ENCODE data around the gene PYDC1. TPM values are rescaled to one million over a fixed set of nuclear protein-coding genes. Genes with fewer than 3 reads are reported as not detected.
"Not testable (repeated sequence)": the region's sequence is repeated elsewhere in the genome, so short reads cannot be mapped to it uniquely, and the experiment has no call there.

Gene PYDC1
- polyA plus RNA-seq, 1 donor from 2014 or later, result not detected

GRCh38 chr16:31183432-31184428 lies 33.2 kb downstream of the PYDC1 start:
- peaks cover 1% of the 10 kb centered on the region for H3K27me3 Mint-ChIP-seq
- H3K4me1 Mint-ChIP-seq, result peaks cover 33 to 50% (median 39%) of the 10 kb centered on the region in 3 donors
- peaks cover 6% of the 10 kb centered on the region for H3K36me3 Mint-ChIP-seq
- peak overlapping the region in 2 of 4 donors; percentile 90 to 96 for H3K4me3 Mint-ChIP-seq
- peaks cover 0 to 1% (median 0%) of the 10 kb centered on the region in 3 donors for H3K9me3 Mint-ChIP-seq
- H3K27ac Mint-ChIP-seq, result peak overlapping the region in 2 of 3 donors; percentile 80 to 89

- Mint-ChIP-seq H3K9me3 (peaks cover 0 to 1% (median 0%) of the 10 kb centered on the region in 3 donors), H3K4me1 (peaks cover 37 to 54% (median 37%) of the 10 kb centered on the region in 3 donors), H3K27ac (peak overlapping the region in 2 of 3 donors; percentile 63 to 89), H3K27me3 (peaks cover 1% of the 10 kb centered on the region), H3K36me3 (peaks cover 6% of the 10 kb centered on the region), H3K4me3 (peak overlapping the region; percentile 90 to 98 (median 96))
These were observed 34.5 kb downstream of the PYDC1 start for GRCh38 chr16:31182391-31182790.

- Mint-ChIP-seq H3K36me3 (peaks cover 6% of the 10 kb centered on the region), H3K9me3 (peaks cover 0 to 1% (median 0%) of the 10 kb centered on the region in 3 donors), H3K27me3 (peaks cover 1% of the 10 kb centered on the region), H3K4me3 (peak overlapping the region; percentile 90 to 98 (median 96)), H3K4me1 (peaks cover 39 to 55% (median 41%) of the 10 kb centered on the region in 3 donors), H3K27ac (peak overlapping the region; percentile 89 to 100 (median 98))
These were observed 35.7 kb downstream of the PYDC1 start for GRCh38 chr16:31181102-31181830.

GRCh38 chr16:31179747-31180459 lies 37.0 kb downstream of the PYDC1 start, which contains the start of gene FUS:
Gene FUS, plus strand, starts transcription at chr16:31180139. Its CDS starts 76 bp downstream, at chr16:31180215.
- Mint-ChIP-seq H3K36me3 (peaks cover 4% of the 10 kb centered on the region), H3K4me3 (peak within 1 kb of the TSS; percentile 90 to 98 (median 96)), H3K4me1 (peaks cover 31 to 45% (median 35%) of the 10 kb centered on the region in 3 donors), H3K9me3 (peaks cover 0 to 1% (median 0%) of the 10 kb centered on the region in 3 donors), H3K27ac (peak within 1 kb of the TSS; percentile 89 to 100 (median 98)), H3K27me3 (peaks cover 1% of the 10 kb centered on the region)

- Mint-ChIP-seq H3K27me3 (peaks cover 1% of the 10 kb centered on the region), H3K27ac (peak overlapping the region; percentile 89 to 100 (median 98)), H3K9me3 (peaks cover 0 to 1% (median 0%) of the 10 kb centered on the region in 3 donors), H3K4me1 (peaks cover 27 to 41% (median 35%) of the 10 kb centered on the region in 3 donors), H3K4me3 (peak overlapping the region; percentile 90 to 98 (median 96)), H3K36me3 (peaks cover 2% of the 10 kb centered on the region)
These were observed 37.7 kb downstream of the PYDC1 start for GRCh38 chr16:31179219-31179746.

GRCh38 chr16:31177136-31177535 lies 39.8 kb downstream of the PYDC1 start:
- peak overlapping the region in 2 of 3 donors; percentile 77 to 93 for H3K27ac Mint-ChIP-seq
- H3K4me3 Mint-ChIP-seq, result peak overlapping the region; percentile 1 to 90 (median 52)
- no peaks in the 10 kb centered on the region for H3K9me3 Mint-ChIP-seq
- H3K27me3 Mint-ChIP-seq, result peaks cover 1% of the 10 kb centered on the region
- peaks cover 22 to 24% (median 22%) of the 10 kb centered on the region in 3 donors for H3K4me1 Mint-ChIP-seq
- H3K36me3 Mint-ChIP-seq, result no peaks in the 10 kb centered on the region

GRCh38 chr16:31170048-31170447 lies 46.9 kb downstream of the PYDC1 start:
- H3K36me3 Mint-ChIP-seq, H3K27ac Mint-ChIP-seq, H3K4me1 Mint-ChIP-seq, H3K27me3 Mint-ChIP-seq, H3K9me3 Mint-ChIP-seq, H3K4me3 Mint-ChIP-seq: not testable (repeated sequence)

- H3K9me3 Mint-ChIP-seq, result no peaks in the 10 kb centered on the region
- no peaks in the 10 kb centered on the region for H3K27me3 Mint-ChIP-seq
- no peak overlapping the region for H3K27ac Mint-ChIP-seq
- H3K4me1 Mint-ChIP-seq, result peaks cover 0 to 3% (median 0%) of the 10 kb centered on the region in 3 donors
- H3K36me3 Mint-ChIP-seq, result no peaks in the 10 kb centered on the region
- H3K4me3 Mint-ChIP-seq, result no peak overlapping the region
These were observed 48.1 kb downstream of the PYDC1 start for GRCh38 chr16:31168848-31169247.

- H3K9me3 Mint-ChIP-seq, result no peaks in the 10 kb centered on the region
- H3K27me3 Mint-ChIP-seq, result no peaks in the 10 kb centered on the region
- H3K36me3 Mint-ChIP-seq, result no peaks in the 10 kb centered on the region
- peaks cover 0 to 3% (median 0%) of the 10 kb centered on the region in 3 donors for H3K4me1 Mint-ChIP-seq
- H3K27ac Mint-ChIP-seq, result no peak overlapping the region
- no peak overlapping the region for H3K4me3 Mint-ChIP-seq
These were observed 49.6 kb downstream of the PYDC1 start for GRCh38 chr16:31167315-31167714.

Other genes starting within 250 kb of the PYDC1 start
- not detected for gene HSD3B7, start 231.9 kb downstream of the PYDC1 start, polyA plus RNA-seq
- gene STX1B, start 206.5 kb downstream of the PYDC1 start, polyA plus RNA-seq, result 0.18 TPM
- gene STX4, start 183.6 kb downstream of the PYDC1 start, polyA plus RNA-seq, result 30.3 TPM
- 10.6 TPM for gene ZNF668, start 142.9 kb downstream of the PYDC1 start, polyA plus RNA-seq
- gene ZNF646, start 142.7 kb downstream of the PYDC1 start, polyA plus RNA-seq, result 9.3 TPM
- 0.83 TPM for gene PRSS53, start 128.2 kb downstream of the PYDC1 start, polyA plus RNA-seq
- 90.7 TPM for gene VKORC1, start 122.3 kb downstream of the PYDC1 start, polyA plus RNA-seq
- 38.2 TPM for gene BCKDK, start 108.7 kb downstream of the PYDC1 start, polyA plus RNA-seq
- 69.5 TPM for gene KAT8, start 99.5 kb downstream of the PYDC1 start, polyA plus RNA-seq
- not detected for gene PRSS8, start 81.4 kb downstream of the PYDC1 start, polyA plus RNA-seq
- gene PRSS36, start 67.1 kb downstream of the PYDC1 start, polyA plus RNA-seq, result 1.4 TPM
- 167 TPM for gene FUS, start 37.0 kb downstream of the PYDC1 start, polyA plus RNA-seq
- gene PYCARD, start 14.4 kb downstream of the PYDC1 start, polyA plus RNA-seq, result 130 TPM
- not detected for gene TRIM72, start 3.0 kb downstream of the PYDC1 start, polyA plus RNA-seq
- 23.2 TPM for gene ITGAM, start 42.8 kb upstream of the PYDC1 start, polyA plus RNA-seq
- gene ITGAX, start 138.0 kb upstream of the PYDC1 start, polyA plus RNA-seq, result 6.2 TPM
- gene ITGAD, start 176.2 kb upstream of the PYDC1 start, polyA plus RNA-seq, result not detected
- gene COX6A2, start 211.2 kb upstream of the PYDC1 start, polyA plus RNA-seq, result not detected
- gene ZNF843, start 225.7 kb upstream of the PYDC1 start, polyA plus RNA-seq, result not detected
- 9.5 TPM for gene ARMC5, start 242.4 kb upstream of the PYDC1 start, polyA plus RNA-seq